H9 (cell line): ENCODE results near the gene TPP2. TPM values are rescaled to one million over a fixed set of nuclear protein-coding genes. Genes with fewer than 3 reads are reported as not detected.

ENCODE experiments used
- DNase-seq: peaks from one replicate; pipeline ENCODE4 v3.0.0-alpha.2; 2017
- H2AFZ ChIP-seq: one replicate; pipeline ENCODE4 v1.6.1; 2013; ENCODE audit warnings: mild to moderate bottlenecking, low read length, control low read depth, moderate library complexity
- H2AK5ac ChIP-seq: 2 replicates; pipeline ENCODE4 v1.6.1; 2013; ENCODE audit warnings: low read length, control low read depth, mixed read lengths; ENCODE audit not compliant: insufficient read length
- H2BK120ac ChIP-seq: one replicate; pipeline ENCODE4 v1.6.1; 2013; ENCODE audit warnings: low read depth, mild to moderate bottlenecking, low read length, control low read depth, inconsistent platforms; ENCODE audit not compliant: poor library complexity, severe bottlenecking
- H2BK12ac ChIP-seq: 2 replicates; pipeline ENCODE4 v1.6.1; 2013; ENCODE audit warnings: low read length, control low read depth, mixed read lengths, low read depth; ENCODE audit not compliant: insufficient read length
- H2BK15ac ChIP-seq: 2 replicates; pipeline ENCODE4 v1.6.1; 2013; ENCODE audit warnings: low read depth, low read length, control low read depth
- H2BK20ac ChIP-seq: one replicate; pipeline ENCODE4 v1.6.1; 2013; ENCODE audit warnings: low read depth, mild to moderate bottlenecking, low read length, control low read depth, inconsistent platforms; ENCODE audit not compliant: poor library complexity, severe bottlenecking
- H2BK5ac ChIP-seq: 2 replicates; pipeline ENCODE4 v1.6.1; 2013; ENCODE audit warnings: low read length, control low read depth, mixed read lengths; ENCODE audit not compliant: insufficient read length
- H3K14ac ChIP-seq: 2 replicates; pipeline ENCODE4 v1.6.1; 2013; ENCODE audit warnings: low read length, control low read depth; ENCODE audit not compliant: insufficient read depth
- H3K18ac ChIP-seq: 2 replicates; pipeline ENCODE4 v1.6.1; 2013; ENCODE audit warnings: low read depth, mild to moderate bottlenecking, mixed read lengths, low read length, control low read depth; ENCODE audit not compliant: insufficient read length
- H3K23ac ChIP-seq: 2 replicates; pipeline ENCODE4 v1.6.1; 2013; ENCODE audit warnings: low read length, control low read depth, mixed read lengths, low read depth; ENCODE audit not compliant: insufficient read length
- H3K23me2 ChIP-seq: 2 replicates; pipeline ENCODE4 v1.6.1; 2013; ENCODE audit warnings: low read depth, mild to moderate bottlenecking, mixed read lengths, low read length, control low read depth; ENCODE audit not compliant: insufficient read length, poor library complexity, severe bottlenecking
- H3K27ac ChIP-seq: 2 replicates; pipeline ENCODE4 v1.5.1; 2013; ENCODE audit warnings: low read length, control low read depth, mixed read lengths, low read depth; ENCODE audit not compliant: insufficient read length
- H3K27me3 ChIP-seq: 2 replicates; pipeline ENCODE4 v1.6.1; 2013; ENCODE audit warnings: low read length, control low read depth, inconsistent platforms; ENCODE audit not compliant: insufficient read depth
- H3K4ac ChIP-seq: 2 replicates; pipeline ENCODE4 v1.6.1; 2013; ENCODE audit warnings: low read depth, mild to moderate bottlenecking, control low read depth, inconsistent platforms, low read length, moderate library complexity
- H3K4me1 ChIP-seq: 2 replicates; pipeline ENCODE4 v1.6.1; 2013; ENCODE audit warnings: low read length, control low read depth, inconsistent platforms; ENCODE audit not compliant: insufficient read depth
- H3K4me2 ChIP-seq: 2 replicates; pipeline ENCODE4 v1.6.1; 2013; ENCODE audit warnings: low read length, control low read depth, mixed read lengths; ENCODE audit not compliant: insufficient read length, insufficient read depth
- H3K56ac ChIP-seq: 2 replicates; pipeline ENCODE4 v1.6.1; 2013; ENCODE audit warnings: low read depth, mild to moderate bottlenecking, mixed read lengths, low read length, control low read depth; ENCODE audit not compliant: insufficient read length
- H3K79me1 ChIP-seq: 2 replicates; pipeline ENCODE4 v1.6.1; 2013; ENCODE audit warnings: low read depth, mild to moderate bottlenecking, moderate library complexity, low read length, control low read depth, inconsistent platforms; ENCODE audit not compliant: insufficient read depth, poor library complexity, severe bottlenecking
- H3K79me2 ChIP-seq: 2 replicates; pipeline ENCODE4 v1.6.1; 2013; ENCODE audit warnings: low read length, control low read depth, inconsistent platforms; ENCODE audit not compliant: insufficient read depth
- H3K9ac ChIP-seq: 2 replicates; pipeline ENCODE4 v1.6.1; 2013; ENCODE audit warnings: low read length, control low read depth, mixed read lengths; ENCODE audit not compliant: insufficient read length; ENCODE audit errors: extremely low read depth
- H3K9me3 ChIP-seq: one replicate; pipeline ENCODE4 v1.6.1; 2013; ENCODE audit warnings: low read depth, low read length, inconsistent platforms; ENCODE audit not compliant: control insufficient read depth
- H3T11ph ChIP-seq: one replicate; pipeline ENCODE4 v1.6.1; 2013; ENCODE audit warnings: mild to moderate bottlenecking, low read length, control low read depth, inconsistent platforms
- H4K20me1 ChIP-seq: one replicate; pipeline ENCODE4 v1.6.1; 2013; ENCODE audit not compliant: control insufficient read depth, insufficient read length, insufficient read depth
- H4K5ac ChIP-seq: 2 replicates; pipeline ENCODE4 v1.6.1; 2013; ENCODE audit warnings: low read depth, mild to moderate bottlenecking, mixed read lengths, low read length, control low read depth; ENCODE audit not compliant: insufficient read length
- H4K8ac ChIP-seq: replicated peaks from 2 replicates; pipeline ENCODE4 v1.6.1; 2013; ENCODE audit warnings: low read length, control low read depth, mixed read lengths, low read depth; ENCODE audit not compliant: insufficient read length
- H4K91ac ChIP-seq: 2 replicates; pipeline ENCODE4 v1.6.1; 2013; ENCODE audit warnings: low read depth, mild to moderate bottlenecking, moderate library complexity, mixed read lengths, low read length, control low read depth; ENCODE audit not compliant: insufficient read length
- H3K27ac Mint-ChIP-seq, 3 experiments: 2 replicates in 2 of 3; 3 replicates in 1 of 3; pipeline ENCODE4 v1.8.0; 2020 to 2021; ENCODE audit warnings: mixed read lengths in 3 of 3, mild to moderate bottlenecking in 1 of 3, moderate library complexity in 1 of 3
- H3K27me3 Mint-ChIP-seq: 2 replicates; pipeline ENCODE4 v1.8.0; 2021; ENCODE audit warnings: low read depth, mild to moderate bottlenecking, moderate library complexity, mixed read lengths
- H3K36me3 Mint-ChIP-seq, 3 experiments: 2 replicates in 2 of 3; 3 replicates in 1 of 3; pipeline ENCODE4 v1.8.0; 2020 to 2021; ENCODE audit warnings: low read depth in 3 of 3, mixed read lengths in 3 of 3; ENCODE audit not compliant: insufficient read depth in 1 of 3
- H3K4me1 Mint-ChIP-seq, 2 experiments: 2 replicates each; pipeline ENCODE4 v1.8.0; 2020; ENCODE audit warnings: mixed read lengths in 2 of 2
- H3K4me3 Mint-ChIP-seq, 2 experiments: 2 replicates in 1 of 2; 3 replicates in 1 of 2; pipeline ENCODE4 v1.8.0; 2020 to 2021; ENCODE audit warnings: mild to moderate bottlenecking in 2 of 2, mixed read lengths in 2 of 2, moderate library complexity in 1 of 2
- H3K9me3 Mint-ChIP-seq, 2 experiments: 2 replicates in 1 of 2; 3 replicates in 1 of 2; pipeline ENCODE4 v1.8.0; 2020; ENCODE audit warnings: mild to moderate bottlenecking in 2 of 2, mixed read lengths in 2 of 2, moderate library complexity in 1 of 2
- CTCF ChIP-seq: fragments of 200-600 bp; sonication (generic); conservative IDR thresholded peaks from 3 replicates; pipeline ENCODE4 v1.8.0; 2021; ENCODE audit warnings: antibody characterized with exemption, mild to moderate bottlenecking
- WGBS: extraction: QIAGEN DNeasy Blood & Tissue Kit; methylation state at CpG from one replicate; pipeline ENCODE4 v1.1.7; 2013; ENCODE audit warnings: missing lambda C conversion rate, low lambda C conversion rate, mixed read lengths; ENCODE audit not compliant: insufficient read length; ENCODE audit errors: extremely low coverage; 5-methylcytosine and 5-hydroxymethylcytosine counted together
- total RNA-seq: library from RNA; stranded (reverse); gene quantifications from 2 replicates; pipeline ENCODE4 v1.2.1, GENCODE V29; 2021

The TPP2 gene
- total RNA-seq, 1 experiment from 2014 or later, result 63.5 TPM

- no peaks in the 10 kb centered on the region for H3K9me3 Mint-ChIP-seq
- H3K27ac ChIP-seq, result no peak overlapping the region
- H3K23ac ChIP-seq, result no peak overlapping the region
- no peak overlapping the region for H3K18ac ChIP-seq
- H3K27ac Mint-ChIP-seq, result no peak overlapping the region; a peak in 1 of 7 replicates
- H3K36me3 Mint-ChIP-seq, result no peaks in the 10 kb centered on the region
- H3K4ac ChIP-seq, result no peak overlapping the region
- peaks cover 3 to 7% of the 10 kb centered on the region in 2 experiments; a peak in 3 of 4 replicates for H3K4me1 Mint-ChIP-seq
- H2BK5ac ChIP-seq, result no peak overlapping the region
- H2AK5ac ChIP-seq, result no peak overlapping the region
- no peaks in the 10 kb centered on the region for H3K27me3 ChIP-seq
- no CpG with 5 or more reads among the region's 4 CpGs for WGBS
- TF ChIP-seq CTCF, result peak; percentile 47; the same call in 2 of the 3 replicates
- H4K20me1 ChIP-seq, result no peaks in the 10 kb centered on the region
- no peak overlapping the region for H4K91ac ChIP-seq
- peak; percentile 46 for DNase-seq
- no peak overlapping the region for H3K4me3 Mint-ChIP-seq
- no peaks in the 10 kb centered on the region for H3K79me2 ChIP-seq
- no peaks in the 10 kb centered on the region for H3K4me1 ChIP-seq
- no peak overlapping the region for H2BK15ac ChIP-seq
- H3T11ph ChIP-seq, result no peak overlapping the region
- no peaks in the 10 kb centered on the region; the same call in 1 of the 2 replicates for H3K27me3 Mint-ChIP-seq
- H2BK120ac ChIP-seq, result no peak overlapping the region
- H3K14ac ChIP-seq, result no peak overlapping the region
- H2AFZ ChIP-seq, result no peak overlapping the region
- H4K5ac ChIP-seq, result no peak overlapping the region
- H3K9me3 ChIP-seq, result no peaks in the 10 kb centered on the region
- H3K79me1 ChIP-seq, result no peaks in the 10 kb centered on the region
- no peaks in the 10 kb centered on the region for H3K23me2 ChIP-seq
- H3K4me2 ChIP-seq, result no peak overlapping the region
- H2BK12ac ChIP-seq, result no peak overlapping the region
- H4K8ac ChIP-seq, result no peak overlapping the region
- no peak overlapping the region for H3K9ac ChIP-seq
- no peak overlapping the region for H3K56ac ChIP-seq
- no peak overlapping the region for H2BK20ac ChIP-seq
Observed at GRCh38 chr13:102571075-102571474, 25.7 kb upstream of the TPP2 start.
